ENCODE data around the gene FSHR. TPM values are rescaled to one million over a fixed set of nuclear protein-coding genes. Genes with fewer than 3 reads are reported as not detected.

FSHR gene
- total and polyA plus RNA-seq, 2 of the 8 experiments (the other 6 are each of a cell fraction or from before 2014, with no cell fraction given), result not detected

DNA sequence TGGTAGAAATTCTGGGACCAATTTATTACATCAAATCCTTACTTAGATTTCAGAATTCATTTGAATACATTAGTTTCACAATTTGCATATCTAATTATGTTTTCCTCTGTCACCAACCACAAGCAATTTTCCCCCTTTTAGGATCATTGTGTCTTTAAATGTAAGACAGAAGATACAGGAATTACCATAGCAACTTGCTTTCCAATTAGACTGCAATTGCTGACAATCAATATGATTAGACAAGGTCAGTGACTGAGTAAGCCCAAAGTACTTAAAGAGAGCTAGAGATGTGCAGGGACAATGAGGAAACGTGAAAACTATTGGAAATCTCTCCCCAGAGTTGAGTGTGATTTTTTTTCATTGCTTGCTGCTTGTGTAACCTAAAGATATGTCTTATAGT is 121.4 kb downstream of the FSHR start:
- WGBS, 2 experiments (ENCODE audit: extremely low coverage in 1 of 2, insufficient coverage in 1 of 2, insufficient read length in 1 of 2, insufficient replicate concordance in 2 of 2, low coverage in 1 of 2, low lambda C conversion rate in 2 of 2, missing lambda C conversion rate in 1 of 2), result 76% methylated on average over 1 of the region's 1 CpG; no CpG with 5 or more reads in 1 of the 2 experiments
- Histone ChIP-seq H3K4me3 (ENCODE audit: extremely low read depth in 1 of 4, insufficient read depth in 2 of 4, low read depth in 3 of 4, low read length in 4 of 4) (no peak overlapping the region), H2BK15ac (ENCODE audit: low read length) (no peak overlapping the region), H4K8ac (ENCODE audit: extremely low read depth, insufficient read depth, low read length) (no peak overlapping the region), H3K4me2 (ENCODE audit: insufficient read depth in 1 of 2, low read depth in 2 of 2, low read length in 2 of 2) (no peak overlapping the region), H2BK5ac (ENCODE audit: low read depth, low read length) (no peak overlapping the region), H3K9me3 (ENCODE audit: insufficient read depth in 2 of 2, low read depth in 1 of 2, low read length in 1 of 2) (no peaks in the 10 kb centered on the region), H3K4me1 (replicated peaks in 1 of 4; ENCODE audit: control insufficient read depth in 3 of 4, insufficient read depth in 4 of 4, low read length in 3 of 4) (no peaks in the 10 kb centered on the region), H2BK120ac (replicated peaks; ENCODE audit: low read depth, low read length) (no peak overlapping the region), H2AFZ (ENCODE audit: low read length) (0 out of 2 replicates have a peak overlapping the region, but pooled peaks have one; percentile 71), H3K14ac (ENCODE audit: insufficient read length) (no peak overlapping the region), H2BK20ac (ENCODE audit: low read length) (no peak overlapping the region), H4K91ac (replicated peaks; ENCODE audit: insufficient read length, low read length) (no peak overlapping the region), H2AK5ac (ENCODE audit: low read depth, low read length) (no peak overlapping the region), H3K27ac (ENCODE audit: low read depth, low read length) (no peak overlapping the region), H4K20me1 (replicated peaks in 1 of 2; ENCODE audit: control insufficient read depth in 1 of 2, insufficient read depth in 2 of 2, low read length in 2 of 2) (no peaks in the 10 kb centered on the region), H3K56ac (replicated peaks; ENCODE audit: insufficient read length, low read depth, low read length) (no peak overlapping the region), H3K18ac (ENCODE audit: extremely low read depth, low read length) (no peak overlapping the region), H3K36me3 (ENCODE audit: control insufficient read depth in 2 of 4, insufficient read depth in 4 of 4, low read length in 3 of 4) (no peaks in the 10 kb centered on the region), H3K79me1 (ENCODE audit: low read depth, low read length) (no peaks in the 10 kb centered on the region), H3K23ac (ENCODE audit: insufficient read length) (no peak overlapping the region), H4K5ac (ENCODE audit: insufficient read length, low read depth, low read length) (no peak overlapping the region), H3K9ac (replicated peaks in 1 of 4; ENCODE audit: extremely low read depth in 1 of 4, low read depth in 3 of 4, low read length in 3 of 4) (no peak overlapping the region), H3K79me2 (ENCODE audit: control insufficient read depth in 1 of 2, insufficient read depth in 2 of 2, low read length in 2 of 2) (no peaks in the 10 kb centered on the region), H3K27me3 (replicated peaks in 1 of 4; ENCODE audit: control insufficient read depth in 3 of 4, extremely low read depth in 1 of 4, insufficient read depth in 3 of 4, low read length in 3 of 4) (no peaks in the 10 kb centered on the region), H3K4ac (replicated peaks; ENCODE audit: insufficient read length, low read depth, low read length) (no peak overlapping the region), H2BK12ac (ENCODE audit: low read depth, low read length) (no peak overlapping the region), H3K23me2 (ENCODE audit: low read depth, low read length) (no peaks in the 10 kb centered on the region)
- no peak for FAIRE-seq
- TF ChIP-seq SIN3A (conservative IDR thresholded peaks at IDR 0.05 in 1 of 2, IDR thresholded peaks at IDR 0.05 in 1 of 2; ENCODE audit: low read depth in 1 of 2, low read length in 2 of 2) (no peak), RXRA (IDR thresholded peaks at IDR 0.05; ENCODE audit: insufficient read depth, low read depth, low read length) (no peak), RFX5 (IDR thresholded peaks at IDR 0.05; ENCODE audit: borderline replicate concordance, low read depth, low read length) (no peak), USF2 (IDR thresholded peaks at IDR 0.05; ENCODE audit: low read length) (no peak)
- DNase-seq (ENCODE audit: low read depth in 1 of 2, low spot score in 2 of 2), result no peak
- POLR2A ChIA-PET (ENCODE audit: partially characterized antibody), result no interaction called here
- CTCF ChIA-PET (ENCODE audit: partially characterized antibody), result interaction anchor here (0.8 to 2.0 kb wide), 2 partner anchors 11 to 36 kb away, joined by 3 to 10 read pairs; no protein-coding TSS in a partner anchor
